Activated T-cell treated with anti-CD3 and anti-CD28 coated beads, Interleukin-2, amount 50 U/mL, for 24 hours (primary cell): ENCODE data around the gene ICAM5.
"Not testable (repeated sequence)": the region's sequence is repeated elsewhere in the genome, so short reads cannot be mapped to it uniquely, and the experiment has no call there.

ENCODE experiments used
- DNase-seq: peaks from one replicate; pipeline ENCODE4 v3.0.0-alpha.2; 2020
- H3K27ac Mint-ChIP-seq: 2 replicates; pipeline ENCODE4 v1.8.0; 2020; ENCODE audit warnings: mild to moderate bottlenecking, mixed read lengths
- H3K27me3 Mint-ChIP-seq: 2 replicates; pipeline ENCODE4 v1.8.0; 2020; ENCODE audit warnings: mixed read lengths
- H3K36me3 Mint-ChIP-seq: 2 replicates; pipeline ENCODE4 v1.8.0; 2020; ENCODE audit warnings: low read depth, mixed read lengths
- H3K4me1 Mint-ChIP-seq: 2 replicates; pipeline ENCODE4 v1.8.0; 2020; ENCODE audit warnings: low read depth, mixed read lengths
- H3K4me3 Mint-ChIP-seq: 2 replicates; pipeline ENCODE4 v1.8.0; 2020; ENCODE audit warnings: mild to moderate bottlenecking, moderate library complexity, mixed read lengths
- H3K9me3 Mint-ChIP-seq: 2 replicates; pipeline ENCODE4 v1.8.0; 2020; ENCODE audit warnings: mixed read lengths

Gene ICAM5

GRCh38 chr19:10260141-10260584 lies 29.6 kb upstream of the ICAM5 start:
- Mint-ChIP-seq H3K27me3 (no peaks in the 10 kb centered on the region), H3K4me1 (peaks cover 33% of the 10 kb centered on the region), H3K36me3 (peaks cover 49% of the 10 kb centered on the region), H3K4me3 (peak overlapping the region; percentile 57), H3K9me3 (no peaks in the 10 kb centered on the region), H3K27ac (peak overlapping the region; percentile 95)
- DNase-seq: peak; percentile 77

GRCh38 chr19:10262771-10263170 lies 27.0 kb upstream of the ICAM5 start:
- DNase-seq: no peak
- Mint-ChIP-seq H3K27ac (no peak overlapping the region), H3K4me3 (no peak overlapping the region), H3K36me3 (peaks cover 24% of the 10 kb centered on the region), H3K4me1 (peaks cover 30% of the 10 kb centered on the region), H3K9me3 (no peaks in the 10 kb centered on the region), H3K27me3 (no peaks in the 10 kb centered on the region)

- H3K27ac Mint-ChIP-seq: no peak overlapping the region
- peaks cover 22% of the 10 kb centered on the region for H3K4me1 Mint-ChIP-seq
- no peak for DNase-seq
- peaks cover 8% of the 10 kb centered on the region for H3K36me3 Mint-ChIP-seq
- no peak overlapping the region for H3K4me3 Mint-ChIP-seq
- no peaks in the 10 kb centered on the region for H3K9me3 Mint-ChIP-seq
- H3K27me3 Mint-ChIP-seq: no peaks in the 10 kb centered on the region
These were observed 23.0 kb upstream of the ICAM5 start for GRCh38 chr19:10266706-10267105.

- Mint-ChIP-seq H3K27me3 (no peaks in the 10 kb centered on the region), H3K27ac (no peak overlapping the region), H3K36me3 (peaks cover 19% of the 10 kb centered on the region), H3K4me3 (no peak overlapping the region), H3K4me1 (peaks cover 33% of the 10 kb centered on the region), H3K9me3 (no peaks in the 10 kb centered on the region)
- DNase-seq: no peak
These were observed 21.7 kb upstream of the ICAM5 start for GRCh38 chr19:10268071-10268470.

GRCh38 chr19:10269333-10270179 lies 20.2 kb upstream of the ICAM5 start:
- H3K27ac Mint-ChIP-seq: peak overlapping the region; percentile 97
- peak overlapping the region; percentile 86 for H3K4me3 Mint-ChIP-seq
- no peaks in the 10 kb centered on the region for H3K9me3 Mint-ChIP-seq
- peak; percentile 93 for DNase-seq
- peaks cover 27% of the 10 kb centered on the region for H3K36me3 Mint-ChIP-seq
- no peaks in the 10 kb centered on the region for H3K27me3 Mint-ChIP-seq
- H3K4me1 Mint-ChIP-seq: peaks cover 37% of the 10 kb centered on the region

GRCh38 chr19:10270180-10270615 lies 19.6 kb upstream of the ICAM5 start:
- H3K9me3 Mint-ChIP-seq: no peaks in the 10 kb centered on the region
- H3K4me1 Mint-ChIP-seq: peaks cover 42% of the 10 kb centered on the region
- peak overlapping the region; percentile 86 for H3K4me3 Mint-ChIP-seq
- DNase-seq: peak; percentile 81
- no peaks in the 10 kb centered on the region for H3K27me3 Mint-ChIP-seq
- H3K27ac Mint-ChIP-seq: peak overlapping the region; percentile 97
- peaks cover 34% of the 10 kb centered on the region for H3K36me3 Mint-ChIP-seq

GRCh38 chr19:10270616-10271394 lies 18.9 kb upstream of the ICAM5 start, which contains the start of gene ICAM1:
TSS of gene ICAM1 (plus strand) at chr19:10271120. CDS start at chr19:10271160, 40 bp downstream.
- DNase-seq: peak; percentile 85
- Mint-ChIP-seq H3K4me1 (peaks cover 42% of the 10 kb centered on the region), H3K27me3 (no peaks in the 10 kb centered on the region), H3K4me3 (peak within 1 kb of the TSS; percentile 86), H3K9me3 (no peaks in the 10 kb centered on the region), H3K27ac (peak within 1 kb of the TSS; percentile 97), H3K36me3 (peaks cover 37% of the 10 kb centered on the region)

- H3K4me3 Mint-ChIP-seq: peak overlapping the region; percentile 86
- peak; percentile 64 for DNase-seq
- no peaks in the 10 kb centered on the region for H3K27me3 Mint-ChIP-seq
- no peaks in the 10 kb centered on the region for H3K9me3 Mint-ChIP-seq
- peaks cover 42% of the 10 kb centered on the region for H3K4me1 Mint-ChIP-seq
- peak overlapping the region; percentile 97 for H3K27ac Mint-ChIP-seq
- H3K36me3 Mint-ChIP-seq: peaks cover 38% of the 10 kb centered on the region
These were observed 18.1 kb upstream of the ICAM5 start for GRCh38 chr19:10271543-10272086.

GRCh38 chr19:10274589-10274988 lies 15.2 kb upstream of the ICAM5 start:
- peaks cover 51% of the 10 kb centered on the region for H3K4me1 Mint-ChIP-seq
- peak overlapping the region; percentile 65 for H3K27ac Mint-ChIP-seq
- no peaks in the 10 kb centered on the region for H3K27me3 Mint-ChIP-seq

GRCh38 chr19:10277795-10278589 lies 11.8 kb upstream of the ICAM5 start:
- H3K9me3 Mint-ChIP-seq: no peaks in the 10 kb centered on the region
- H3K4me3 Mint-ChIP-seq: no peak overlapping the region
- no peaks in the 10 kb centered on the region for H3K27me3 Mint-ChIP-seq
- peaks cover 66% of the 10 kb centered on the region for H3K36me3 Mint-ChIP-seq
- H3K4me1 Mint-ChIP-seq: peaks cover 26% of the 10 kb centered on the region
- no peak overlapping the region for H3K27ac Mint-ChIP-seq
- no peak for DNase-seq

More at GRCh38 chr19:10274589-10274988, 15.2 kb upstream of the ICAM5 start:
- Mint-ChIP-seq H3K4me3 (no peak overlapping the region), H3K36me3 (peaks cover 66% of the 10 kb centered on the region), H3K9me3 (no peaks in the 10 kb centered on the region)
- no peak for DNase-seq

GRCh38 chr19:10278935-10279334 lies 10.8 kb upstream of the ICAM5 start:
- no peaks in the 10 kb centered on the region for H3K9me3 Mint-ChIP-seq
- no peak for DNase-seq
- H3K4me3 Mint-ChIP-seq: no peak overlapping the region
- H3K4me1 Mint-ChIP-seq: peaks cover 25% of the 10 kb centered on the region
- no peak overlapping the region for H3K27ac Mint-ChIP-seq
- H3K36me3 Mint-ChIP-seq: peaks cover 73% of the 10 kb centered on the region
- H3K27me3 Mint-ChIP-seq: no peaks in the 10 kb centered on the region

- no peaks in the 10 kb centered on the region for H3K27me3 Mint-ChIP-seq
- H3K4me3 Mint-ChIP-seq: no peak overlapping the region
These were observed 9.9 kb upstream of the ICAM5 start for GRCh38 chr19:10279737-10280442.

GRCh38 chr19:10282043-10282442 lies 7.7 kb upstream of the ICAM5 start:
- not testable (repeated sequence) for H3K9me3 Mint-ChIP-seq, H3K27me3 Mint-ChIP-seq, H3K27ac Mint-ChIP-seq, DNase-seq, H3K4me3 Mint-ChIP-seq
- peaks cover 35% of the 10 kb centered on the region for H3K4me1 Mint-ChIP-seq
- H3K36me3 Mint-ChIP-seq: peaks cover 79% of the 10 kb centered on the region

More at GRCh38 chr19:10279737-10280442, 9.9 kb upstream of the ICAM5 start:
- H3K9me3 Mint-ChIP-seq: no peaks in the 10 kb centered on the region
- no peak for DNase-seq
- H3K27ac Mint-ChIP-seq: peak overlapping the region; percentile 31
- peaks cover 19% of the 10 kb centered on the region for H3K4me1 Mint-ChIP-seq
- H3K36me3 Mint-ChIP-seq: peaks cover 73% of the 10 kb centered on the region
